ENCODE measurements around the gene TYMP. TPM values are rescaled to one million over a fixed set of nuclear protein-coding genes. Genes with fewer than 3 reads are reported as not detected.

Gene TYMP
- total RNA-seq, 1 experiment from 2014 or later, result 12.3 TPM

- DNase-seq (no peak), ATAC-seq (no peak)
- Histone ChIP-seq H3K4me3 (ENCODE audit: low read length) (no peak overlapping the region), H3K79me2 (ENCODE audit: low read length) (peaks cover 24% of the 10 kb centered on the region), H3K27me3 (ENCODE audit: low read length) (no peaks in the 10 kb centered on the region), H2AFZ (ENCODE audit: low read length) (no peak overlapping the region), H4K20me1 (ENCODE audit: low read length) (peaks cover 23% of the 10 kb centered on the region), H3K27ac (ENCODE audit: low read length) (no peak overlapping the region), H3K9me2 (replicated peaks; ENCODE audit: low read length) (no peaks in the 10 kb centered on the region), H3K4me1 (ENCODE audit: insufficient read depth, low read length) (peaks cover 15% of the 10 kb centered on the region; the same call in 1 of the 2 replicates), H3F3A (ENCODE audit: low read length, unreplicated experiment) (no peaks in the 10 kb centered on the region), H3K9me3 (ENCODE audit: low read length) (no peaks in the 10 kb centered on the region), H3K36me3 (ENCODE audit: low read depth, low read length) (no peaks in the 10 kb centered on the region; the same call in 1 of the 2 replicates), H3K9ac (ENCODE audit: low read length) (no peak overlapping the region), H3K4me2 (ENCODE audit: low read length) (no peak overlapping the region)
- TF ChIP-seq, protein P1, sequence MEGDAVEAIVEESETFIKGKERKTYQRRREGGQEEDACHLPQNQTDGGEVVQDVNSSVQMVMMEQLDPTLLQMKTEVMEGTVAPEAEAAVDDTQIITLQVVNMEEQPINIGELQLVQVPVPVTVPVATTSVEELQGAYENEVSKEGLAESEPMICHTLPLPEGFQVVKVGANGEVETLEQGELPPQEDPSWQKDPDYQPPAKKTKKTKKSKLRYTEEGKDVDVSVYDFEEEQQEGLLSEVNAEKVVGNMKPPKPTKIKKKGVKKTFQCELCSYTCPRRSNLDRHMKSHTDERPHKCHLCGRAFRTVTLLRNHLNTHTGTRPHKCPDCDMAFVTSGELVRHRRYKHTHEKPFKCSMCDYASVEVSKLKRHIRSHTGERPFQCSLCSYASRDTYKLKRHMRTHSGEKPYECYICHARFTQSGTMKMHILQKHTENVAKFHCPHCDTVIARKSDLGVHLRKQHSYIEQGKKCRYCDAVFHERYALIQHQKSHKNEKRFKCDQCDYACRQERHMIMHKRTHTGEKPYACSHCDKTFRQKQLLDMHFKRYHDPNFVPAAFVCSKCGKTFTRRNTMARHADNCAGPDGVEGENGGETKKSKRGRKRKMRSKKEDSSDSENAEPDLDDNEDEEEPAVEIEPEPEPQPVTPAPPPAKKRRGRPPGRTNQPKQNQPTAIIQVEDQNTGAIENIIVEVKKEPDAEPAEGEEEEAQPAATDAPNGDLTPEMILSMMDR (conservative IDR thresholded peaks at IDR 0.05; ENCODE audit: low read depth, low read length), result no peak
- TF ChIP-seq EZH2 (IDR thresholded peaks at IDR 0.05; ENCODE audit: low read length, unreplicated experiment), result no peak
- TF ChIP-seq EZH2phosphoT487 (IDR thresholded peaks at IDR 0.05; ENCODE audit: borderline replicate concordance, low read length), result no peak
- ChIA-PET POLR2A (ENCODE audit: unreplicated experiment) (no interaction called here), CTCF (no interaction called here)
- intact Hi-C loops (cut with micrococcal nuclease), result no loop called here
- BruUV-seq (replicated peaks), result no TSS peak
These were observed 52.9 kb downstream of the TYMP start for GRCh38 chr22:50476868-50477267.

Other genes with a start within 250 kb of the TYMP start
- gene PLXNB2, start 222.4 kb downstream of the TYMP start, total RNA-seq (2014; rRNA removed), result 68.2 and 82.9 TPM in 2 replicates
- 1.1 and 1.7 TPM in 2 replicates for gene DENND6B, start 203.0 kb downstream of the TYMP start, total RNA-seq (2014; rRNA removed)
- 46.2 and 54.0 TPM in 2 replicates for gene PPP6R2, start 186.7 kb downstream of the TYMP start, total RNA-seq (2014; rRNA removed)
- 48.5 and 67.1 TPM in 2 replicates for gene SBF1, start 55.0 kb downstream of the TYMP start, total RNA-seq (2014; rRNA removed)
- 0.98 and 1.8 TPM in 2 replicates for gene ADM2, start 48.5 kb downstream of the TYMP start, total RNA-seq (2014; rRNA removed)
- not detected in 2 replicates for gene MIOX, start 43.2 kb downstream of the TYMP start, total RNA-seq (2014; rRNA removed)
- gene LMF2, start 22.3 kb downstream of the TYMP start, total RNA-seq (2014; rRNA removed), result 42.4 and 52.2 TPM in 2 replicates
- 75.4 and 92.1 TPM in 2 replicates for gene NCAPH2, start 21.8 kb downstream of the TYMP start, total RNA-seq (2014; rRNA removed)
- gene SCO2, start 4.4 kb downstream of the TYMP start, total RNA-seq (2014; rRNA removed), result 5.7 and 5.8 TPM in 2 replicates
- gene KLHDC7B, start 15.9 kb upstream of the TYMP start, total RNA-seq (2014; rRNA removed), result 0.35 TPM in 1 of 2 replicates, not detected in the other
- 1.3 TPM in 1 of 2 replicates, not detected in the other for gene SYCE3, start 32.9 kb upstream of the TYMP start, total RNA-seq (2014; rRNA removed)
- gene CPT1B, start 48.4 kb upstream of the TYMP start, total RNA-seq (2014; rRNA removed), result 13.1 and 17.5 TPM in 2 replicates
- 27.0 and 31.5 TPM in 2 replicates for gene CHKB, start 52.8 kb upstream of the TYMP start, total RNA-seq (2014; rRNA removed)
- gene MAPK8IP2, start 70.8 kb upstream of the TYMP start, total RNA-seq (2014; rRNA removed), result 1.2 and 1.5 TPM in 2 replicates
- gene ARSA, start 98.1 kb upstream of the TYMP start, total RNA-seq (2014; rRNA removed), result 11.3 and 16.7 TPM in 2 replicates
- gene SHANK3, start 142.8 kb upstream of the TYMP start, total RNA-seq (2014; rRNA removed), result 3.7 and 6.8 TPM in 2 replicates
- gene ACR, start 208.2 kb upstream of the TYMP start, total RNA-seq (2014; rRNA removed), result not detected in 2 replicates